Body of pancreas (tissue), 4 donors: ENCODE results near the gene MECR. TPM values are rescaled to one million over a fixed set of nuclear protein-coding genes. Genes with fewer than 3 reads are reported as not detected.

ENCODE experiments used
- ATAC-seq: fragments of 150-250 bp; one replicate; pipeline ENCODE4 v1.9.1; 2016
- DNase-seq, 4 donors: peaks; one replicate each; pipeline ENCODE4 v3.0.0-alpha.2; 2019
- H3K27ac ChIP-seq, 4 donors: fragments of 200-600 bp; sonication (generic); 1 replicate in 3 of 4; 2 replicates in 1 of 4; pipeline versions ENCODE4 v1.5.1 to v1.6.1; 2016 to 2019; ENCODE audit warnings: mild to moderate bottlenecking in 1 of 4, mixed read lengths in 1 of 4, moderate library complexity in 1 of 4
- H3K27me3 ChIP-seq, 2 donors: fragments of 200-600 bp; sonication (generic); one replicate each; pipeline ENCODE4 v1.6.0; 2016; ENCODE audit warnings: mild to moderate bottlenecking in 1 of 2
- H3K36me3 ChIP-seq, 2 donors: fragments of 200-600 bp; sonication (generic); replicated peaks in 1 of 2; 2 replicates each; pipeline ENCODE4 v1.5.1; 2016; ENCODE audit warnings: low read depth in 2 of 2; ENCODE audit not compliant: insufficient read depth in 1 of 2
- H3K4me1 ChIP-seq: fragments of 200-600 bp; sonication (generic); one replicate; pipeline ENCODE4 v1.6.0; 2016
- H3K4me3 ChIP-seq, 2 donors: fragments of 200-600 bp; sonication (generic); 1 replicate in 1 of 2; 2 replicates in 1 of 2; pipeline ENCODE4 v1.5.1; 2016 to 2019
- H3K9me3 ChIP-seq, 3 donors: fragments of 200-600 bp; sonication (generic); 1 replicate in 2 of 3; 2 replicates in 1 of 3; pipeline ENCODE4 v1.5.1; 2016
- POLR2A ChIP-seq, 3 donors: fragments of 450-650 bp; IDR thresholded peaks; one replicate each; pipeline ENCODE4 v1.6.1; 2016; ENCODE audit warnings: antibody characterized with exemption in 3 of 3, mild to moderate bottlenecking in 2 of 3
- WGBS, 2 donors: methylation state at CpG; one replicate each; pipeline ENCODE4 v1.1.5; 2017; 5-methylcytosine and 5-hydroxymethylcytosine counted together
- intact Hi-C: fragments of 100-400 bp; cut with DNase I; formaldehyde crosslinking; loops from one replicate; pipeline ENCODE4 v1.15.1; 2023
- total RNA-seq, 2 donors: library from RNA; depleted of rRNA; stranded (reverse); fragments of >200 nt; gene quantifications; one replicate each; pipeline ENCODE4 v1.1.0, GENCODE V29; 2016
- TF ChIP-seq, protein P1 (sequence below), 7 experiments: fragments of 450-650 bp in 4 of 7; fragments of 200-600 bp in 3 of 7; sonication (generic) in 3 of 7; IDR thresholded peaks; one replicate each; pipeline ENCODE4 v1.5.1; 2016 to 2019; ENCODE audit warnings: antibody characterized with exemption in 7 of 7

MECR gene
- total RNA-seq, 2 donors from 2014 or later, result 10.6 to 30.7 TPM

DNA sequence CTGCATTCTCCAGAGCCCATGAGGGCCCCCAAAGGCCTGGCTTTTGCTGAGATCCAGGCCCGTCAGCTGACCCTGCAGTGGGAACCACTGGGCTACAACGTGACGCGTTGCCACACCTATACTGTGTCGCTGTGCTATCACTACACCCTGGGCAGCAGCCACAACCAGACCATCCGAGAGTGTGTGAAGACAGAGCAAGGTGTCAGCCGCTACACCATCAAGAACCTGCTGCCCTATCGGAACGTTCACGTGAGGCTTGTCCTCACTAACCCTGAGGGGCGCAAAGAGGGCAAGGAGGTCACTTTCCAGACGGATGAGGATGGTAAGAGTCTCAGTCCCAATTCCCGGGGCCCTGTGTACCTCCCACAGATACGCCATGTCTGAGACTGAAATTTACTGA lies 44.7 kb upstream of the MECR start:
- DNase-seq (no peak), ATAC-seq (no peak)
- WGBS, 2 donors, result 91 to 92% methylated on average over 14 of the region's 14 CpGs
- Histone ChIP-seq H3K36me3 (peaks cover 0 to 2% of the 10 kb centered on the region in 2 donors), H3K27ac (no peak overlapping the region), H3K4me1 (peaks cover 16% of the 10 kb centered on the region), H3K4me3 (no peak overlapping the region), H3K27me3 (no peaks in the 10 kb centered on the region), H3K9me3 (no peaks in the 10 kb centered on the region)
- TF ChIP-seq, protein P1, sequence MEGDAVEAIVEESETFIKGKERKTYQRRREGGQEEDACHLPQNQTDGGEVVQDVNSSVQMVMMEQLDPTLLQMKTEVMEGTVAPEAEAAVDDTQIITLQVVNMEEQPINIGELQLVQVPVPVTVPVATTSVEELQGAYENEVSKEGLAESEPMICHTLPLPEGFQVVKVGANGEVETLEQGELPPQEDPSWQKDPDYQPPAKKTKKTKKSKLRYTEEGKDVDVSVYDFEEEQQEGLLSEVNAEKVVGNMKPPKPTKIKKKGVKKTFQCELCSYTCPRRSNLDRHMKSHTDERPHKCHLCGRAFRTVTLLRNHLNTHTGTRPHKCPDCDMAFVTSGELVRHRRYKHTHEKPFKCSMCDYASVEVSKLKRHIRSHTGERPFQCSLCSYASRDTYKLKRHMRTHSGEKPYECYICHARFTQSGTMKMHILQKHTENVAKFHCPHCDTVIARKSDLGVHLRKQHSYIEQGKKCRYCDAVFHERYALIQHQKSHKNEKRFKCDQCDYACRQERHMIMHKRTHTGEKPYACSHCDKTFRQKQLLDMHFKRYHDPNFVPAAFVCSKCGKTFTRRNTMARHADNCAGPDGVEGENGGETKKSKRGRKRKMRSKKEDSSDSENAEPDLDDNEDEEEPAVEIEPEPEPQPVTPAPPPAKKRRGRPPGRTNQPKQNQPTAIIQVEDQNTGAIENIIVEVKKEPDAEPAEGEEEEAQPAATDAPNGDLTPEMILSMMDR (IDR thresholded peaks at IDR 0.05), result no peak
- no peak for TF ChIP-seq POLR2A (IDR thresholded peaks at IDR 0.05)
- intact Hi-C loops, result no loop called here

DNA sequence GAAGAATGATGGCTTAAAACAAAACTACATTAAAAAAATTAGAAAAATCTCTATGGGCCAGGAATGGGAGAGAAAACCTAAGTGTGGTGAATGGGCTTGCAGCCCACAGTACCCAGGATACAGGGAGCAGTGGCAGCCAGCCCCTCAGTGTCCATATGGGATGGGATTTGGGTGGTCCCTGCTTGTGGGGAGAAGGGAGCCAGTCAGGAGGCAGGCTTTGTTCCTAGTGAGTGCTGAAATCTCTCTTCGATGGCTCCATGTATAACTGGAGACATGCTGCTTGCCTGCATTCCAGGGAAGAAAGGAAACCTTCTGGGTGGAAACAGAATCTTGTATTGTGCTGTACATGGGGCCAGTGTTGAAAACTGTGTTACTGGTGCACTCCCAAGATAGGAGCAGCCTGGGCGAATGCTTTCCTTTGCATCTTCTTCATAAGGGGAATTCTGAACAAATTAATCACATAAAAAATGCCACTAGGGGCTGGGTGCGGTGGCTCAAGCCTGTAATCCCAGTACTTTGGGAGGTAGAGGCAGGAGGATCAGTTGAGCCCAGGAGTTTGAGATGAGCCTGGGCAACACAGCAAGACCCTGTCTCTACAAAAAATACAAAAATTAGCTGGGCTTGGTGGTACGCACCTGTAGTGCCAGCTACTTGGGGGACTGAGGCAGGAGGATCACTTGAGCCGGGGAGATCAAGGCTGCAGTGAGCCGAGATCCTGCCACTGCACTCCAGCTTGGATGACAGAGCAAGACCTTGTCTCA lies 41.6 kb upstream of the MECR start:
- intact Hi-C loops, result no loop called here

DNA sequence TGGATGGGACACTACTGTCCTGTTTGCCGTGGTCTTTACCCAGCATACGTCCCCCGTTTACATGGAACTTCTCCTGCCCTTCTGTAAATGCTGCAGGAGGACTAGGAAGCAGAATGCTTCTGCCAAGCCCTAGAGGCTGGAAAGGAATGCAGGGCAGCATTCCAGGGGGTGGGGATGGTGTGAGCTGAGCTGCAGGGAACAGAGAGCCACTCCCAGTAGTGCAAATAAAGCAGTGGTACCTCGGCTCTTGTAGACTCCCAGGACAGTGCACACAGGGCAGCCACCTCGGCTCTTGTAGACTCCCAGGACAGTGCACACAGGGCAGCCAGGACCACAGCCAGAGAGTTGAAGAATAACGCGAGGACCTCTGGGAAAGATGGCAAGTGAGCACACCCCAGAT lies 41.0 kb upstream of the MECR start:
- DNase-seq (peak; percentile 58 to 78 (median 68)), ATAC-seq (peak; percentile 87)
- WGBS, 2 donors, result 35 to 45% methylated on average over 7 of the region's 7 CpGs
- peak overlapping the region in 2 of 4 donors; percentile 35 to 61 for H3K27ac ChIP-seq
- H3K9me3 ChIP-seq, result no peaks in the 10 kb centered on the region
- no peaks in the 10 kb centered on the region for H3K27me3 ChIP-seq
- TF ChIP-seq, protein P1 (IDR thresholded peaks at IDR 0.05), result no peak
- TF ChIP-seq POLR2A (IDR thresholded peaks at IDR 0.05), result no peak
- intact Hi-C loops, result no loop called here
- no peak overlapping the region for H3K4me3 ChIP-seq
- H3K36me3 ChIP-seq, result peaks cover 0 to 2% of the 10 kb centered on the region in 2 donors
- H3K4me1 ChIP-seq, result peaks cover 16% of the 10 kb centered on the region

More for the DNA sequence above, 41.6 kb upstream of the MECR start:
- TF ChIP-seq, protein P1 (IDR thresholded peaks at IDR 0.05), result no peak
- no peak for TF ChIP-seq POLR2A (IDR thresholded peaks at IDR 0.05)
- DNase-seq (no peak), ATAC-seq (peak; percentile 27)
- Histone ChIP-seq H3K27me3 (no peaks in the 10 kb centered on the region), H3K36me3 (peaks cover 0 to 2% of the 10 kb centered on the region in 2 donors), H3K9me3 (no peaks in the 10 kb centered on the region), H3K4me1 (peaks cover 16% of the 10 kb centered on the region), H3K27ac (peak overlapping the region in 2 of 4 donors; percentile 35 to 61), H3K4me3 (no peak overlapping the region)
- WGBS, 2 donors, result 78 to 88% methylated on average over 5 to 6 of the region's 6 CpGs

DNA sequence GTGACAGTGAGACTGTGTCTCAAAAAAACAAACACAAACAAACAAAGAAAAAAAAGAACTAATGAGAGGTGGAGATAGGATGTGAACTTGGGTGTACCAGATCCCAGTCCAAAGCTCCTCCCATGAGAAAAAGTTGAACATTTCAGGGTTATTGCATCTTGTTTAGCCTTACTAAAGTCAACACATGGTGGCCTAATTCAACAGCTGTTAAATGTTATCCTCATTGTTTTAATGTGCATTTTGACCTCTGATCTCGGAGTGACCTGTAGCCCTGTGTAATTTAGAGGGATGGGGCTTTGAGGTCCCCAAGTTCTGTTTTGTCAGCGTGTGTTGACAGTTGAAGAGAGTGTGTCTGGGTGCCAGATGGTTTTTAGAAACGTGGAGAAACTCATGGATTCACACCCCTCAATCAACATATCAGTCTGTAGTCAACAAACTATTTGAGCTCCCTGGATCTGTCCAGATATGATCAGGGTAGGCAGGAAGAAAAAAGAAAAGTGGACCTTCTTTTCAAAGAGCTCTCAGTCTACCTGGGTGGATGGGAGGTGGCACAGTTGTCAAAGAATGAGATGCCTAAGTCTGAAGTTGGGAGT lies 40.3 kb upstream of the MECR start:
- peak overlapping the region in 2 of 4 donors; percentile 35 to 61 for H3K27ac ChIP-seq
- intact Hi-C loops, result no loop called here
- no peak overlapping the region for H3K4me3 ChIP-seq
- no peak for DNase-seq
- 71 to 74% methylated on average over 3 of the region's 3 CpGs for WGBS, 2 donors
- H3K9me3 ChIP-seq, result no peaks in the 10 kb centered on the region
- peaks cover 16% of the 10 kb centered on the region for H3K4me1 ChIP-seq
- H3K27me3 ChIP-seq, result no peaks in the 10 kb centered on the region
- ATAC-seq, result no peak
- H3K36me3 ChIP-seq, result no peaks in the 10 kb centered on the region
- TF ChIP-seq, protein P1 (IDR thresholded peaks at IDR 0.05), result no peak
- TF ChIP-seq POLR2A (IDR thresholded peaks at IDR 0.05), result no peak
